ENCODE measurements around the gene SPOCD1.

DNA sequence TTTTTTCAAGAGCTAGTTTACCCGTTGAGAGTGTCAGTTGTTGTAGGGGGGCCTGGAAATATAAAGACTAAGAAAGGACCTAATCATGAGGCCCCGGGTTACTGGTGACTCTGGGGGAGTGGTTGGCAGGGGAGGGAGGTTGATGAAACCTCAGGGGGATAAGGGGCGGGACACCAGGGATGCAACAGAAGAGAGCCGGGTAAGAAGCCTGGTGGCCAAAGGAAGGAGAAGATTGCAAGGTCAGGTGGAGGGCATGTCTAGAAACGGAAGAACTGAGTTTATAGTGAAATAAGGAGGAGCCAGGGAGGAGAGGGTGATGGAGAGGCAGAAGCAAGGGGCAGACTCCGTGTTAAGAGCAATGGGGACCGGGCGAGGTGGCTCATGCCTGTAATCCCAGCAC, 12.5 kb upstream of the SPOCD1 start:
- TF ChIP-seq POLR2A (IDR thresholded peaks at IDR 0.05): no peak
- TF ChIP-seq, protein P1, sequence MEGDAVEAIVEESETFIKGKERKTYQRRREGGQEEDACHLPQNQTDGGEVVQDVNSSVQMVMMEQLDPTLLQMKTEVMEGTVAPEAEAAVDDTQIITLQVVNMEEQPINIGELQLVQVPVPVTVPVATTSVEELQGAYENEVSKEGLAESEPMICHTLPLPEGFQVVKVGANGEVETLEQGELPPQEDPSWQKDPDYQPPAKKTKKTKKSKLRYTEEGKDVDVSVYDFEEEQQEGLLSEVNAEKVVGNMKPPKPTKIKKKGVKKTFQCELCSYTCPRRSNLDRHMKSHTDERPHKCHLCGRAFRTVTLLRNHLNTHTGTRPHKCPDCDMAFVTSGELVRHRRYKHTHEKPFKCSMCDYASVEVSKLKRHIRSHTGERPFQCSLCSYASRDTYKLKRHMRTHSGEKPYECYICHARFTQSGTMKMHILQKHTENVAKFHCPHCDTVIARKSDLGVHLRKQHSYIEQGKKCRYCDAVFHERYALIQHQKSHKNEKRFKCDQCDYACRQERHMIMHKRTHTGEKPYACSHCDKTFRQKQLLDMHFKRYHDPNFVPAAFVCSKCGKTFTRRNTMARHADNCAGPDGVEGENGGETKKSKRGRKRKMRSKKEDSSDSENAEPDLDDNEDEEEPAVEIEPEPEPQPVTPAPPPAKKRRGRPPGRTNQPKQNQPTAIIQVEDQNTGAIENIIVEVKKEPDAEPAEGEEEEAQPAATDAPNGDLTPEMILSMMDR (IDR thresholded peaks at IDR 0.05): no peak
